SK-N-SH treated with all-trans-retinoic acid at 6 μM for 48 hours (cell line): ENCODE measurements around the gene PTN.

Experiments
- ARNTL ChIP-seq: fragments of 450-650 bp; formaldehyde crosslinking; IDR thresholded peaks from 2 replicates; pipeline ENCODE4 v1.5.0; 2020; ENCODE audit warnings: low read depth, mild to moderate bottlenecking, moderate library complexity, borderline replicate concordance
- CREB5 ChIP-seq: fragments of 250-450 bp; sonication (Bioruptor Pico); IDR thresholded peaks from 2 replicates; pipeline ENCODE4 v1.5.1; 2020; ENCODE audit warnings: low read depth, mild to moderate bottlenecking, moderate library complexity
- ESRRG ChIP-seq: fragments of 250-450 bp; sonication (Bioruptor Pico); IDR thresholded peaks from 2 replicates; pipeline ENCODE4 v1.6.1; 2021; ENCODE audit warnings: mild to moderate bottlenecking
- GLIS3 ChIP-seq: fragments of 250-450 bp; sonication (Bioruptor Pico); IDR thresholded peaks from 2 replicates; pipeline ENCODE4 v1.5.0; 2020; ENCODE audit warnings: mild to moderate bottlenecking, moderate library complexity
- ISL1 ChIP-seq: fragments of 250-450 bp; sonication (Bioruptor Pico); IDR thresholded peaks from 2 replicates; pipeline ENCODE4 v2.1.2; 2022; ENCODE audit warnings: mild to moderate bottlenecking, moderate library complexity
- PPARA ChIP-seq: fragments of 250-450 bp; sonication (Bioruptor Pico); IDR thresholded peaks from 2 replicates; pipeline ENCODE4 v1.5.0; 2020; ENCODE audit warnings: mild to moderate bottlenecking, borderline replicate concordance
- RARB ChIP-seq: fragments of 250-450 bp; sonication (Bioruptor Pico); IDR thresholded peaks from 2 replicates; pipeline ENCODE4 v1.8.0; 2021; ENCODE audit warnings: mild to moderate bottlenecking, moderate library complexity
- TCF4 ChIP-seq: fragments of 250-450 bp; sonication (Bioruptor Pico); IDR thresholded peaks from 2 replicates; pipeline ENCODE4 v1.8.0; 2021; ENCODE audit warnings: mild to moderate bottlenecking, moderate library complexity, borderline replicate concordance
- TOX ChIP-seq: fragments of 250-450 bp; sonication (Bioruptor Pico); IDR thresholded peaks from 2 replicates; pipeline ENCODE4 v1.8.0; 2021; ENCODE audit warnings: mild to moderate bottlenecking, moderate library complexity, borderline replicate concordance
- ZC3H10 ChIP-seq: fragments of 250-450 bp; sonication (Bioruptor Pico); IDR thresholded peaks from 2 replicates; pipeline ENCODE4 v1.5.1; 2021; ENCODE audit warnings: mild to moderate bottlenecking, moderate library complexity
- ZFP30 ChIP-seq: fragments of 450-650 bp; formaldehyde crosslinking; IDR thresholded peaks from 2 replicates; pipeline ENCODE4 v1.5.0; 2022; ENCODE audit warnings: mild to moderate bottlenecking, moderate library complexity
- ZNF70 ChIP-seq: fragments of 450-650 bp; formaldehyde crosslinking; IDR thresholded peaks from 2 replicates; pipeline ENCODE4 v1.5.0; 2020; ENCODE audit warnings: mild to moderate bottlenecking, moderate library complexity
- TF ChIP-seq, protein P1 (sequence below): fragments of 250-450 bp; sonication (Bioruptor Pico); IDR thresholded peaks from 2 replicates; pipeline ENCODE4 v1.8.0; 2020; ENCODE audit warnings: mild to moderate bottlenecking, moderate library complexity, borderline replicate concordance
- TF ChIP-seq, protein P2 (sequence below): fragments of 250-450 bp; sonication (Bioruptor Pico); IDR thresholded peaks from 2 replicates; pipeline ENCODE4 v1.8.0; 2021; ENCODE audit warnings: low read depth, mild to moderate bottlenecking, moderate library complexity, borderline replicate concordance

- TF ChIP-seq RARB (CRISPR knock-in tag): no peak
- no peak for TF ChIP-seq ZC3H10 (CRISPR knock-in tag)
- TF ChIP-seq TCF4 (CRISPR knock-in tag): no peak
- TF ChIP-seq ZFP30 (CRISPR knock-in tag): no peak
- TF ChIP-seq, protein P1, sequence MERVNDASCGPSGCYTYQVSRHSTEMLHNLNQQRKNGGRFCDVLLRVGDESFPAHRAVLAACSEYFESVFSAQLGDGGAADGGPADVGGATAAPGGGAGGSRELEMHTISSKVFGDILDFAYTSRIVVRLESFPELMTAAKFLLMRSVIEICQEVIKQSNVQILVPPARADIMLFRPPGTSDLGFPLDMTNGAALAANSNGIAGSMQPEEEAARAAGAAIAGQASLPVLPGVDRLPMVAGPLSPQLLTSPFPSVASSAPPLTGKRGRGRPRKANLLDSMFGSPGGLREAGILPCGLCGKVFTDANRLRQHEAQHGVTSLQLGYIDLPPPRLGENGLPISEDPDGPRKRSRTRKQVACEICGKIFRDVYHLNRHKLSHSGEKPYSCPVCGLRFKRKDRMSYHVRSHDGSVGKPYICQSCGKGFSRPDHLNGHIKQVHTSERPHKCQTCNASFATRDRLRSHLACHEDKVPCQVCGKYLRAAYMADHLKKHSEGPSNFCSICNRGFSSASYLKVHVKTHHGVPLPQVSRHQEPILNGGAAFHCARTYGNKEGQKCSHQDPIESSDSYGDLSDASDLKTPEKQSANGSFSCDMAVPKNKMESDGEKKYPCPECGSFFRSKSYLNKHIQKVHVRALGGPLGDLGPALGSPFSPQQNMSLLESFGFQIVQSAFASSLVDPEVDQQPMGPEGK (CRISPR knock-in tag): no peak
- TF ChIP-seq PPARA (CRISPR knock-in tag): no peak
- TF ChIP-seq ZNF70 (CRISPR knock-in tag): no peak
- TF ChIP-seq, protein P2, sequence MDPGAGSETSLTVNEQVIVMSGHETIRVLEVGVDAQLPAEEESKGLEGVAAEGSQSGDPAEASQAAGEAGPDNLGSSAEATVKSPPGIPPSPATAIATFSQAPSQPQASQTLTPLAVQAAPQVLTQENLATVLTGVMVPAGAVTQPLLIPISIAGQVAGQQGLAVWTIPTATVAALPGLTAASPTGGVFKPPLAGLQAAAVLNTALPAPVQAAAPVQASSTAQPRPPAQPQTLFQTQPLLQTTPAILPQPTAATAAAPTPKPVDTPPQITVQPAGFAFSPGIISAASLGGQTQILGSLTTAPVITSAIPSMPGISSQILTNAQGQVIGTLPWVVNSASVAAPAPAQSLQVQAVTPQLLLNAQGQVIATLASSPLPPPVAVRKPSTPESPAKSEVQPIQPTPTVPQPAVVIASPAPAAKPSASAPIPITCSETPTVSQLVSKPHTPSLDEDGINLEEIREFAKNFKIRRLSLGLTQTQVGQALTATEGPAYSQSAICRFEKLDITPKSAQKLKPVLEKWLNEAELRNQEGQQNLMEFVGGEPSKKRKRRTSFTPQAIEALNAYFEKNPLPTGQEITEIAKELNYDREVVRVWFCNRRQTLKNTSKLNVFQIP (CRISPR knock-in tag): no peak
- TF ChIP-seq ISL1: no peak
- TF ChIP-seq ESRRG (CRISPR knock-in tag): no peak
- no peak for TF ChIP-seq TOX (CRISPR knock-in tag)
- no peak for TF ChIP-seq ARNTL (CRISPR knock-in tag)
- no peak for TF ChIP-seq GLIS3 (CRISPR knock-in tag)
- no peak for TF ChIP-seq CREB5
These were observed 136.8 kb downstream of the PTN start for GRCh38 chr7:137206770-137207169.
